Measurements from ENCODE around the gene FDXR.

- TF ChIP-seq CTCF (IDR thresholded peaks at IDR 0.05 in 2 of 3, conservative IDR thresholded peaks at IDR 0.05 in 1 of 3; ENCODE audit: insufficient read depth in 2 of 3, low read depth in 1 of 3, low read length in 3 of 3) (no peak), POLR2AphosphoS2 (IDR thresholded peaks at IDR 0.05; ENCODE audit: low read length) (no peak), FOS (IDR thresholded peaks at IDR 0.05; ENCODE audit: extremely low read depth, insufficient read length) (no peak), MEF2A (IDR thresholded peaks at IDR 0.05; ENCODE audit: control insufficient read depth, low read depth, low read length) (no peak)
These were observed 47.7 kb downstream of the FDXR start for GRCh38 chr17:74824961-74825627.
